ENCODE measurements around the gene DLGAP1. TPM values are rescaled to one million over a fixed set of nuclear protein-coding genes. Genes with fewer than 3 reads are reported as not detected.
A peak's percentile ranks its signal among the peaks of the same experiment; 100 is the strongest.
"Not testable (repeated sequence)": the region's sequence is repeated elsewhere in the genome, so short reads cannot be mapped to it uniquely, and the experiment has no call there.

Gene DLGAP1
- total and polyA plus RNA-seq, 10 donors, result 0.11 to 6.0 (median 2.1) TPM

GRCh38 chr18:3604498-3605408 lies 850.4 kb downstream of the DLGAP1 start:
- TF ChIP-seq POLR2AphosphoS5 (IDR thresholded peaks at IDR 0.05) (peak in 1 of 3 donors; percentile 52), POLR2A (IDR thresholded peaks at IDR 0.05) (no peak)
- TF ChIP-seq, protein P1, sequence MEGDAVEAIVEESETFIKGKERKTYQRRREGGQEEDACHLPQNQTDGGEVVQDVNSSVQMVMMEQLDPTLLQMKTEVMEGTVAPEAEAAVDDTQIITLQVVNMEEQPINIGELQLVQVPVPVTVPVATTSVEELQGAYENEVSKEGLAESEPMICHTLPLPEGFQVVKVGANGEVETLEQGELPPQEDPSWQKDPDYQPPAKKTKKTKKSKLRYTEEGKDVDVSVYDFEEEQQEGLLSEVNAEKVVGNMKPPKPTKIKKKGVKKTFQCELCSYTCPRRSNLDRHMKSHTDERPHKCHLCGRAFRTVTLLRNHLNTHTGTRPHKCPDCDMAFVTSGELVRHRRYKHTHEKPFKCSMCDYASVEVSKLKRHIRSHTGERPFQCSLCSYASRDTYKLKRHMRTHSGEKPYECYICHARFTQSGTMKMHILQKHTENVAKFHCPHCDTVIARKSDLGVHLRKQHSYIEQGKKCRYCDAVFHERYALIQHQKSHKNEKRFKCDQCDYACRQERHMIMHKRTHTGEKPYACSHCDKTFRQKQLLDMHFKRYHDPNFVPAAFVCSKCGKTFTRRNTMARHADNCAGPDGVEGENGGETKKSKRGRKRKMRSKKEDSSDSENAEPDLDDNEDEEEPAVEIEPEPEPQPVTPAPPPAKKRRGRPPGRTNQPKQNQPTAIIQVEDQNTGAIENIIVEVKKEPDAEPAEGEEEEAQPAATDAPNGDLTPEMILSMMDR (IDR thresholded peaks at IDR 0.05 in 8 of 11, conservative IDR thresholded peaks at IDR 0.05 in 3 of 11), result peak in 2 of 11 experiments; percentile 7 to 8
- H3K27me3 ChIP-seq (replicated peaks in 1 of 7), result no peaks in the 10 kb centered on the region
- WGBS, 5 donors, result 7 to 24% (median 11%) methylated on average over 12 of the region's 12 CpGs
- H3K4me3 ChIP-seq, result peak overlapping the region in 7 of 8 donors; percentile 11 to 65 (median 30)
- DNase-seq, result peak; percentile 35
- H3K36me3 ChIP-seq, result no peaks in the 10 kb centered on the region
- intact Hi-C loops (cut with DNase I; ENCODE audit: low total_unique reads), result loop anchor here (10.0 kb wide), 1 partner anchor 60 kb away; no protein-coding TSS in a partner anchor
- H3K4me1 ChIP-seq, result peaks cover 31 to 61% (median 49%) of the 10 kb centered on the region in 6 donors
- H3K27ac ChIP-seq, result peak overlapping the region; percentile 44 to 94 (median 90)
- H3K9me3 ChIP-seq, result no peaks in the 10 kb centered on the region

DNA sequence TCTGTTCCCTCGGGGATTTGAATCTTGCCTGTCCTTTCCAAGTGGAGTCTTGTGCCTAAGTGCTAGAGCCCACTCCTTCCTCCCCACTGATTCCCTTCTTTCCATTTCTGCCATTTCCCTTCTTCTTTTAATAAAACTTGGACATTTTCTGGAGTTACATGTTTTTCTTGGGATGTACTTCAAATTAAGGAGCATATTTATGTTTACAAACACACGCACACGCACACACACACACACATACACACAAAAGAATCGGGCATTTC lies 850.9 kb downstream of the DLGAP1 start:
- no peak for DNase-seq
- TF ChIP-seq, protein P1 (IDR thresholded peaks at IDR 0.05 in 8 of 11, conservative IDR thresholded peaks at IDR 0.05 in 3 of 11), result no peak

GRCh38 chr18:3603421-3604234 lies 851.5 kb downstream of the DLGAP1 start:
- Histone ChIP-seq H3K27me3 (replicated peaks in 1 of 7) (no peaks in the 10 kb centered on the region), H3K27ac (peak overlapping the region; percentile 44 to 94 (median 90)), H3K4me1 (peaks cover 31 to 69% (median 56%) of the 10 kb centered on the region in 6 donors), H3K36me3 (peaks cover 0 to 8% (median 0%) of the 10 kb centered on the region in 6 donors), H3K4me3 (peak overlapping the region in 7 of 8 donors; percentile 6 to 65 (median 27)), H3K9me3 (no peaks in the 10 kb centered on the region)
- DNase-seq, result peak; percentile 3
- 11 to 29% (median 21%) methylated on average over 12 of the region's 12 CpGs for WGBS, 5 donors
- intact Hi-C loops (cut with DNase I; ENCODE audit: low total_unique reads), result loop anchor here (10.0 kb wide), 1 partner anchor 61 kb away; no protein-coding TSS in a partner anchor
- TF ChIP-seq, protein P1 (IDR thresholded peaks at IDR 0.05 in 8 of 11, conservative IDR thresholded peaks at IDR 0.05 in 3 of 11), result no peak
- TF ChIP-seq POLR2AphosphoS5 (IDR thresholded peaks at IDR 0.05), result peak in 1 of 3 donors; percentile 56
- TF ChIP-seq POLR2A (IDR thresholded peaks at IDR 0.05), result peak in 1 of 3 donors; percentile 4

More for the DNA sequence above, 850.9 kb downstream of the DLGAP1 start:
- intact Hi-C loops (cut with DNase I; ENCODE audit: low total_unique reads), result loop anchor here (10.0 kb wide), 1 partner anchor 61 kb away; no protein-coding TSS in a partner anchor
- Histone ChIP-seq H3K4me1 (peaks cover 31 to 64% (median 52%) of the 10 kb centered on the region in 6 donors), H3K9me3 (no peaks in the 10 kb centered on the region), H3K27ac (peak overlapping the region; percentile 44 to 94 (median 90)), H3K4me3 (peak overlapping the region in 5 of 8 donors; percentile 13 to 65 (median 30)), H3K27me3 (replicated peaks in 1 of 7) (no peaks in the 10 kb centered on the region), H3K36me3 (peaks cover 0 to 3% (median 0%) of the 10 kb centered on the region in 6 donors)
- WGBS, 5 donors, result 12 to 18% (median 14%) methylated on average over 4 of the region's 4 CpGs

- intact Hi-C loops (cut with DNase I; ENCODE audit: low total_unique reads), result loop anchor here (10.0 kb wide), 1 partner anchor 64 kb away; no protein-coding TSS in a partner anchor
- 92 to 99% (median 95%) methylated on average over 12 of the region's 12 CpGs for WGBS, 5 donors
- H3K4me1 ChIP-seq, result peaks cover 42 to 79% (median 69%) of the 10 kb centered on the region in 6 donors
Measured at GRCh38 chr18:3601106-3601755, 853.9 kb downstream of the DLGAP1 start.

More at GRCh38 chr18:3601106-3601755, 853.9 kb downstream of the DLGAP1 start:
- DNase-seq; H3K9me3 ChIP-seq; H3K4me3 ChIP-seq; H3K27me3 ChIP-seq (replicated peaks in 1 of 7): not testable (repeated sequence)
- peak overlapping the region in 2 of 8 donors; percentile 6 to 94 for H3K27ac ChIP-seq
- peaks cover 0 to 21% (median 0%) of the 10 kb centered on the region in 6 donors for H3K36me3 ChIP-seq

All from spleen (tissue), 11 donors.